A549 (cell line): Measurements from ENCODE around the gene ARVCF.

Experiments
- CEBPB ChIP-seq, 2 experiments: fragments of >200 bp in 1 of 2; sonication (Bioruptor Twin) in 1 of 2; formaldehyde crosslinking in 1 of 2; IDR thresholded peaks; 2 replicates each; pipeline ENCODE4 v1.6.1; 2012 to 2016
- CHD4 ChIP-seq: fragments of 200-600 bp; sonication (generic); IDR thresholded peaks from 2 replicates; pipeline ENCODE4 v1.6.1; 2016; ENCODE audit warnings: antibody characterized with exemption, mild to moderate bottlenecking, borderline replicate concordance
- CTCF ChIP-seq: fragments of >200 bp; sonication (Bioruptor Twin); formaldehyde crosslinking; IDR thresholded peaks from 3 replicates; pipeline ENCODE4 v1.5.1; 2016
- EHMT2 ChIP-seq: fragments of 200-600 bp; sonication (generic); IDR thresholded peaks from 2 replicates; pipeline ENCODE4 v1.6.1; 2016; ENCODE audit warnings: antibody characterized with exemption, low read depth, mild to moderate bottlenecking, moderate library complexity
- EP300 ChIP-seq, 2 experiments: fragments of >200 bp; sonication (Bioruptor Twin); formaldehyde crosslinking; IDR thresholded peaks; 2 replicates in 1 of 2; 3 replicates in 1 of 2; pipeline ENCODE4 v1.6.1; 2016 to 2017
- FOSL2 ChIP-seq, 2 experiments: fragments of 450-650 bp in 1 of 2; fragments of >200 bp in 1 of 2; sonication (Bioruptor Twin) in 1 of 2; formaldehyde crosslinking; IDR thresholded peaks; 2 replicates each; pipeline versions ENCODE4 v1.5.0 to v1.6.1; 2016 to 2020; ENCODE audit warnings: mild to moderate bottlenecking in 1 of 2, moderate library complexity in 1 of 2
- JUN ChIP-seq, 2 experiments: fragments of >200 bp; sonication (Bioruptor Twin); formaldehyde crosslinking; IDR thresholded peaks; 2 replicates in 1 of 2; 3 replicates in 1 of 2; pipeline ENCODE4 v1.6.1; 2016 to 2017
- NPAS2 ChIP-seq: fragments of 250-450 bp; sonication (Bioruptor Pico); IDR thresholded peaks from 2 replicates; pipeline ENCODE4 v1.8.0; 2022; ENCODE audit warnings: mild to moderate bottlenecking, moderate library complexity, borderline replicate concordance
- POLR2A ChIP-seq: IDR thresholded peaks from 2 replicates; pipeline ENCODE4 v1.6.1; 2012; ENCODE audit warnings: mild to moderate bottlenecking, low read length
- RAD21 ChIP-seq, 2 experiments: fragments of >200 bp in 1 of 2; sonication (Bioruptor Twin) in 1 of 2; formaldehyde crosslinking in 1 of 2; IDR thresholded peaks in 1 of 2; conservative IDR thresholded peaks in 1 of 2; 2 replicates in 1 of 2; 3 replicates in 1 of 2; pipeline ENCODE4 v1.6.1; 2012 to 2018; ENCODE audit warnings: inconsistent platforms in 1 of 2
- RCOR1 ChIP-seq: fragments of 150-350 bp; IDR thresholded peaks from 2 replicates; pipeline ENCODE4 v1.6.1; 2014; ENCODE audit warnings: antibody characterized with exemption, low read length, low read depth
- SMC3 ChIP-seq: fragments of >200 bp; sonication (Bioruptor Twin); formaldehyde crosslinking; IDR thresholded peaks from 3 replicates; pipeline ENCODE4 v1.6.1; 2018; ENCODE audit warnings: inconsistent platforms

GRCh38 chr22:19933341-19934241, 83.0 kb downstream of the ARVCF start:
- no peak for TF ChIP-seq CTCF
- no peak for TF ChIP-seq POLR2A
- no peak for TF ChIP-seq EP300 (IDR thresholded peaks at IDR 0.05)
- TF ChIP-seq FOSL2 (IDR thresholded peaks at IDR 0.05), result no peak
- no peak for TF ChIP-seq FOSL2 (CRISPR knock-in tag; IDR thresholded peaks at IDR 0.05)
- TF ChIP-seq RAD21 (conservative IDR thresholded peaks at IDR 0.05 in 1 of 2, IDR thresholded peaks at IDR 0.05 in 1 of 2), result no peak
- no peak for TF ChIP-seq JUN (IDR thresholded peaks at IDR 0.05)
- no peak for TF ChIP-seq EHMT2
- TF ChIP-seq SMC3, result no peak
- TF ChIP-seq RCOR1, result no peak
- no peak for TF ChIP-seq CHD4
- TF ChIP-seq CEBPB (IDR thresholded peaks at IDR 0.05), result no peak
- TF ChIP-seq NPAS2 (CRISPR knock-in tag), result no peak
